Measurements from ENCODE around the gene IGSF3. TPM values are rescaled to one million over a fixed set of nuclear protein-coding genes. Genes with fewer than 3 reads are reported as not detected.
"Not testable (repeated sequence)": the region's sequence is repeated elsewhere in the genome, so short reads cannot be mapped to it uniquely, and the experiment has no call there.

Gene IGSF3
- total RNA-seq, 1 donor from 2014 or later, result 55.4 TPM

DNA sequence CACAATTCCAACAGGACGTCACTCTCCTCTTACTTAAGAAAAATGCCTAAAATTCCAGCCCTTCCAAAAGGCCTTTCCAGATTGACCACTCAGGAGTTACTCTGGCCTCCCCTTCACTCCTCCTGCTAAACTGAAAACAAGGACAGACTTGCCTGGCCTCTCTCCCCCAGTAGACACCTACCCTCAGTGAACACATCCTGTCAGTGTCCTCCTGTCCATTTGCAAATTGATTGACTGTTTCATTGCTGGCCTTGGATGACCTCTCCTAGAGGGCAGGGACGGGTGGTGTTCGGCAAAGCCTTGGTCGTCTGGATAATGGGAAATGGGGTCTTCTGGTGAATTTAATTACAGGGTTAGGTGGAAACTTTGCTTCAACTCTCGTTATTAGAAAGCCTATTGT lies 8.9 kb downstream of the IGSF3 start:
- not testable (repeated sequence) for ATAC-seq

GRCh38 chr1:116657836-116658235 lies 9.7 kb downstream of the IGSF3 start:
- not testable (repeated sequence) for ATAC-seq

DNA sequence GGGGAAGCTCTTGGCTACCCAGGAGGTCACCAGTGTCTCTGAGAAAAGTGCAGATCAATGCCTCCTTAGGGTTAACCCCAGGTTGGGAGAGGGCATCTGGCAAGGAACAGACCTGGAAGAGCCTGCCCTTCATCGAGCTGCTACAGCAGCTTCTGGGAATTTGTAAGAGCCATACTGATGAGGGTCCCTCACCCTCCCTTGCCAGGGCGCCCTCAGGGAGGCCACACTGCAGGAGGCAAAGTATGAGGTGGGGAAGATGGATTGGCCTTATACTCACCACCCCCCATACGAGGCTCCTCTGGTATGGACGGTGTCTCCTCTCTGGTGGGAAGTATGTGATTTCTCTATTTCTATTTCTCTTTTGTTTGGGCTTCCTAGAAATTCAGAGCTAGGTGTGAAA lies 13.2 kb downstream of the IGSF3 start:
- ATAC-seq, result no peak

GRCh38 chr1:116652598-116652997 lies 14.9 kb downstream of the IGSF3 start:
- ATAC-seq, result not testable (repeated sequence)

DNA sequence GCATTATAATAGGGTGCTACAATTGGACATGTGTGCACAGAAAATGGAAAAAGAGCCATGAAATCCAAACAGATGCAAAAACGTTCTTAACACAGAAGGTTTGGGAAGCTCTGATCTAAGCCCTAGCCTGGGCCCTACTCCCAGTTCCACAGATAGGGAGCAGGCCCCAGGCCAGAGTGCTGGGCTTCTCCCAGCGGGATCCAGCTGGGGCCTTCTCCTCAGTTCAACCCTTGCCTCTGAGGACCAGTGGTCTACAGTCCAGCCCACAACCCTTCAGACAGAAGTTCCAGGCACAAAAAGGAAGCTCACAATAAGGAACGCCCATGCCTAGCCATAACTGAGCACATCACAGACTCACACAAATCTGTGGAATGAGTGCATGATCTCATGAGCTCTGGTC lies 16.8 kb downstream of the IGSF3 start:
- not testable (repeated sequence) for ATAC-seq

DNA sequence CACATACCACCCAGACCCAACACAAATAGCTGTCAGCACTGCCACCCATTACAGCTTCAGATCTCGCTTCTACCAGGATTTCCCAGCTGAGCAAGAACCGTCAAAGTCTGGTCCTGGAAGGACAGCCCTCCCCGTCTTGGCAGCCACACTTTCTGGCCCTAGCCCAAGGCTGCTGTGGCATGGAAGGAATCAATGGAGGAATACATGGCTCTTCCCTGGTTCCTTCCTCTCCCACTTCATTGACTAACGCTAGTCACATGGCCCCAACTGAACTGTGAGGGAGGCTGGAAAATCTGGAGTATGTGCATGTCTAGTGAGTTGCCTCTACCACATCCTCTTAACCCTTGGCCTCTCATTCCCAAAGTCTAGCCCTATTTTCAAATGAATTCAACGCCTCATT lies 18.5 kb downstream of the IGSF3 start:
- ATAC-seq, result not testable (repeated sequence)

DNA sequence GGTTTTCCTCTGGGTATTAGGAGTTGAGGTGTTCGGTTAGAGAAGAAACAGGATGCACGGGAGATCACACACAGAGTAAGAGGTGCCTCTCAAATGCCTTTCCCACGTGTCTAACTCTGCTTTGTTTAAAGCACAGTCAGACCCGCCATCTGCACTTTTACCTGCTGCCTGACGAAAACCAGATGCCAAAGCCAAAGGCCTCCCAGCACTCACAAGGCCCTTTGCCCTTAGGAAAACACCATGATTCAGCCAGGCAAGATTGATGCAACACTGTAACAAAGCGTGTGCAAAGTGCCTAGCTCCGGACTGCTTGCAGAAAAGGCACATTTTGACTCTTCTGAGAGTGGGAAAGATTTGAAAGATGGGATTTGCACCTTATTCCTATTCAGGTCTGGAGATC lies 19.2 kb downstream of the IGSF3 start:
- ATAC-seq, result peak; percentile 35

DNA sequence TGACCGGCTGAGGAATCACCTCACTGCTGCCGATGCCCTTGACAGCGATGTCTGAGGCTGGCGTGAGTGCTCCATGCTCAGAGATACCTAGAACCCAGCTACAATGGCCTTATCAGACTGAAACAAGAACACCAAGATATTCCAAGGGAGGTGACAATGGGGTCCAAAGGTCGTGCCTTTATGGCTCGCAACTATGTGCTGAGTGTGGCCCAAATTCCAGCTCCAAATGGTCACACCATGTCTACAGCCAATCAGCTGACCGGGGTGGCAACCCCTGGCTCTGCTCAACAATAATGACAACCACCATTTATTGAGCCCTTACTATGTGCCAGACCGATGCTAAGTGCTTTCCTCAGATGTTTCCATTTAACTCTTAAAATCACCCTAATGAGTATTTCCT lies 20.3 kb downstream of the IGSF3 start:
- ATAC-seq, result not testable (repeated sequence)

- not testable (repeated sequence) for ATAC-seq
These were observed 20.8 kb downstream of the IGSF3 start for GRCh38 chr1:116646673-116647170.

- ATAC-seq, result not testable (repeated sequence)
These were observed 21.5 kb downstream of the IGSF3 start for GRCh38 chr1:116645802-116646672.

DNA sequence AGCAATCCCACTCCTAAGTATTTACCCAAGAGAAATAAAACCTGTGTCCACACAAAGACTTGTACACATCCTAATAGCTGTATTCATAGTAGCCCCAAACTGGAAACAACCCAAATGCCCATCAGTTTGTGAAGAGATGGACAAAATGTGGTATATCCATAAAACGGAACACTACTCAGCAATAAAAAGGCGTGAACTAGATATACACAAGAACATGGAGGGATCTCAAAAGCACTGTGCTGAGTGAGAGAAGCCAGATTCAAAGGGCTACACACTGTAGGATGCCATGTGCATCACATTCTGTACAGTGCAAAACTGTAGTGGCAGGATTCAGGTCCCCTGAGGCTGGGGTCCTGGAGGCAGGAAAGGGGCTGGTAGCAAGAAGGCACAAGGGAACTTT lies 22.5 kb downstream of the IGSF3 start:
- ATAC-seq, result not testable (repeated sequence)

DNA sequence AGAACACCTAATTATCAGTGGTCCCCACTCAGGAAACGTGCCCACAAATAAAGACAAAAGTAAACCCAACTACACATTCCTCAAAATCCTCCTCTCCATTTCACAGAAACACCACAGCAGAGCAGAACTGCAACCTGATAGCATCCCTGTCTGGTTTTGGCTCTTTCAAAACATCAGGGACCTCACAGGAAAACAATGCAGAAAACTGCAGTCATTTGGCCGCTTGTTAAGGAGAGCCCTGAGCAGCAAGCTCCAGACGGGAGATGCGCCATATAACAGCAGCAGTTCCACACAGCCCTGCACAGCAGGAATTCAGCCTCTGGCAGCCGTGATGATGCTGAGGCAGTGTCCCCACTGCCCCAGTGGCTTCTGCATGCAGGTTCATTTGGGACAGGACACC lies 23.4 kb downstream of the IGSF3 start:
- not testable (repeated sequence) for ATAC-seq

- not testable (repeated sequence) for ATAC-seq
These were observed 24.2 kb downstream of the IGSF3 start for GRCh38 chr1:116643281-116643751.

DNA sequence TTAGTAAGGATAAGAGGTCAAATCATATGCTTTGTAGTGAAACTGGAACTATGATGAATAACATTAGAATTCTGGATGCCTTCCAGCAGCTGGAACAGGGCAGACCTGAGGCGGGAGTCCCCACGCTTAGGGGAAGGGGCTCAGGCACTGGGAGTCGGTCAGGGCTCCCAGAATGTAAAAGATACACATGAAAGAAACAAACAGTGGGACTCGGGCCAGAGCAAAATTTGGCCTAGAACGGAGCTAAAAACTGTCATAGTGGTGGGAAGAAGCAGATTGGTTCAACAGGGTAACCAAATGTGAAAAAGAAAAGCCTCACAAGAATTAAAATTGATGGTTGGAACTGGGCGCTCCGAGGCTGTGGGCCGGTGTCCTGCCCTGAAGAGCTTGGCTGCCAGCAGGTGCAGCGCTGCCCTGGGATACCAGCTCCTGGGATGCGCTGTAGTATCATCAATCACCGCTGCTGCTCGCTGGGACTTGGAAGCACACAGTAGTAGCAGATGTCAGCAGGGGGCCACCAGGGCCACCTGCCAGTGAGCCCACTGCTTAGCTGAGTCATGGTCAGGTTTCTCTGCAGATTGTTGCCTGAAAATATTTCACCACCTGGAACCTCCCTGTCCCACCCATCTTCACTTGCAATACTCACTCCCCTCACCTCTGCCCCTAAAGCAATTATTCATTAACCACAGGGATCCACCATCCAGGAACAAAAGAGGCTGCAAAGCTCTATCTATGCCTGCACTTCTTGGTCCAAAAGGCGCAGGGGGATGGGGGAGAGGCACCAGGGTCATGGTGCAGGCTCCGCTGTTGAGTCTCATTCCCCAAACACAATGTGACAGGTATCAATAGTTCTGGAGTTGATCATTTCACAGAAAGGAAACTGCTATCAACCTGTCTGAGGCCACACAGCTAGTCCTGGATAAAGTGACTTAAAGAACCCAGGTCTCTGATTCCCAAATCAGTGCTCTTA lies 24.9 kb downstream of the IGSF3 start:
- ATAC-seq, result not testable (repeated sequence)

DNA sequence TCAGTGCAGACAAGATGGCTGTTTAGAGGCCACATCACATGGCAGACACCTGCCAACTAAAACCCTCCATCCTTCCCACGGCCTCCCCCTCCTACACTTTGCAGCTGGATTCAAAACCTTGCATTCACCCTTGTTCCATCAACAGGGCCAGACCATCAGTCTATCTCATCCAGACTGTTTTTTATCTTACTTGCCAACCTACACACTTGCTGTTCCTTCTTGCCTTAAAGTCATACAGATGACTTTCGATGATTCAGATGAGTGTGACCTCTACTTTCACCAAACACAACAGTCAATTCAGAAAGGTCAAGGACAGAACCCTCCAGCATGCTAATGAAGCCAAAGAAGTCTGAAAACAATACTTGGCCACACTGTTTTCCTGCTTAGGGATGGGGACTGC lies 29.9 kb downstream of the IGSF3 start:
- ATAC-seq, result not testable (repeated sequence)

GRCh38 chr1:116636584-116636983 lies 30.9 kb downstream of the IGSF3 start:
- ATAC-seq, result not testable (repeated sequence)

GRCh38 chr1:116634386-116634785 lies 33.1 kb downstream of the IGSF3 start:
- not testable (repeated sequence) for ATAC-seq

GRCh38 chr1:116631996-116632925 lies 35.3 kb downstream of the IGSF3 start:
- ATAC-seq, result not testable (repeated sequence)

GRCh38 chr1:116631554-116631953 lies 36.0 kb downstream of the IGSF3 start:
- not testable (repeated sequence) for ATAC-seq

DNA sequence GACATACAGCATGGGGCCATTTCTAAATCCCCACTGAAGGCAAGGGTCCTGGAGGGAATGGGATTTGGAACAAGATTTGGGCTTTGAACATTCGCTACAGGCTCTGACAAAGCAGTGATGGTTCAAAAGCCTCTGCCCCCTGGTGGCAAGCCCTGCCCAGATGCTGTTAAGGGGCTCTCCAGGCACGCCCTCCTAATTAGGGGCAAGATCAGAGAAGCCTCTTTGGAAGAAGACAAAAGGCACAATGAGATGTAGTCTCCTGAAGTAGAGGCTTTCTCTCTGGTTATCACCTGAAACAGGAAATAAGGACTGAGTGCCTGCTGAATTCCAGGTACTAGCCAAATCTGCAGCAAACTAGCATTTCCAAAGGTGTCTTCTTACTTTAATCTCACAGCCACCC lies 37.5 kb downstream of the IGSF3 start:
- not testable (repeated sequence) for ATAC-seq

DNA sequence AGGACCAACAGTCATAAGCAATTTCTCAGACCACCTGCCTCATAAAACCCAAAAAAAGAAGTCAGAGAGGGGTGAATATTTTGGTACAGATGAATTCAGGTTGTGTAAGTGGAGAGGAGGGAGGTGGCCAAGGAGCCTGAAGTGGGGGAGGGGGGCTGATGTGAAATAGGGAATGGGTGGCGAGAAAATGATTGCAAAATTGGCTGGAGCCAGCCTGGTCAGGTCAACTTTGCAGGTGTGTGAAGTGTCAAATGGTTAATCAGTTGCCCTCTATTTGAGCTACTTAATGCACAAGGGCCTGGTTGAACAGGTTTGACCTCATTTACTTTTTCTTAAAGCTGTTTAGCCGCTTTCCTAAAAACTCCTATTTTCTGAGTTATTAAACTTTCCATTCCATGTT lies 38.1 kb downstream of the IGSF3 start:
- ATAC-seq, result not testable (repeated sequence)

GRCh38 chr1:116628448-116628847 lies 39.1 kb downstream of the IGSF3 start:
- ATAC-seq, result no peak

Measured in esophagus mucosa (tissue), 1 donor.